Testis (tissue), 3 donors: ENCODE results near the gene BRK1. TPM values are rescaled to one million over a fixed set of nuclear protein-coding genes. Genes with fewer than 3 reads are reported as not detected.

ENCODE experiments used
- DNase-seq: peaks from one replicate; pipeline ENCODE4 v3.0.0-alpha.2; 2019
- H3K27ac ChIP-seq, 2 donors: fragments of 200-600 bp; sonication (generic); one replicate each; pipeline ENCODE4 v1.5.1; 2019
- H3K27me3 ChIP-seq: fragments of 200-600 bp; sonication (generic); one replicate; pipeline ENCODE4 v1.5.1; 2019
- H3K36me3 ChIP-seq: fragments of 200-600 bp; sonication (generic); one replicate; pipeline ENCODE4 v1.5.1; 2017; ENCODE audit warnings: low read depth; ENCODE audit errors: missing control alignments
- H3K4me1 ChIP-seq: fragments of 200-600 bp; sonication (generic); one replicate; pipeline ENCODE4 v1.5.1; 2019
- H3K4me3 ChIP-seq, 2 donors: fragments of 200-600 bp; sonication (generic); one replicate each; pipeline ENCODE4 v1.5.1; 2017 to 2019
- H3K9me3 ChIP-seq: fragments of 200-600 bp; sonication (generic); one replicate; pipeline ENCODE4 v1.5.1; 2017
- POLR2A ChIP-seq: fragments of 450-650 bp; IDR thresholded peaks from one replicate; pipeline ENCODE4 v1.6.1; 2017; ENCODE audit warnings: antibody characterized with exemption, mild to moderate bottlenecking, moderate library complexity
- WGBS, 2 donors: methylation state at CpG; one replicate each; pipeline ENCODE4 v1.1.5; 2018; 5-methylcytosine and 5-hydroxymethylcytosine counted together
- intact Hi-C: fragments of 100-400 bp; cut with DNase I; formaldehyde crosslinking; loops from one replicate; pipeline ENCODE4 v1.15.1; 2023; ENCODE audit warnings: low total_unique reads
- polyA plus RNA-seq: library from polyadenylated mRNA; stranded (reverse); fragments of 350-450 nt; fragmentation: Illumina TruSeq; extraction: RNeasy Lipid Tissue Mini Kit (QIAGEN cat#74804); gene quantifications from one replicate; pipeline ENCODE4 v1.2.3, GENCODE V29; 2014; ENCODE audit warnings: low read depth, low replicate concordance; ENCODE audit not compliant: insufficient read depth
- total RNA-seq, 2 donors: library from RNA; depleted of rRNA; stranded (reverse); fragments of >200 nt; gene quantifications; one replicate each; pipeline ENCODE4 v1.2.3, GENCODE V29; 2016
- TF ChIP-seq, protein P1 (sequence below), 3 experiments: fragments of 450-650 bp in 2 of 3; fragments of 200-600 bp in 1 of 3; sonication (generic) in 1 of 3; IDR thresholded peaks; one replicate each; pipeline ENCODE4 v1.5.1; 2016 to 2019; ENCODE audit warnings: antibody characterized with exemption in 3 of 3, mild to moderate bottlenecking in 2 of 3, moderate library complexity in 1 of 3

BRK1 gene
- total and polyA plus RNA-seq, 3 donors from 2014 or later: 145 to 250 (median 157) TPM

- 69 to 83% methylated on average over 2 of the region's 2 CpGs for WGBS, 2 donors
- DNase-seq: no peak
- no peak for TF ChIP-seq POLR2A
- TF ChIP-seq, protein P1, sequence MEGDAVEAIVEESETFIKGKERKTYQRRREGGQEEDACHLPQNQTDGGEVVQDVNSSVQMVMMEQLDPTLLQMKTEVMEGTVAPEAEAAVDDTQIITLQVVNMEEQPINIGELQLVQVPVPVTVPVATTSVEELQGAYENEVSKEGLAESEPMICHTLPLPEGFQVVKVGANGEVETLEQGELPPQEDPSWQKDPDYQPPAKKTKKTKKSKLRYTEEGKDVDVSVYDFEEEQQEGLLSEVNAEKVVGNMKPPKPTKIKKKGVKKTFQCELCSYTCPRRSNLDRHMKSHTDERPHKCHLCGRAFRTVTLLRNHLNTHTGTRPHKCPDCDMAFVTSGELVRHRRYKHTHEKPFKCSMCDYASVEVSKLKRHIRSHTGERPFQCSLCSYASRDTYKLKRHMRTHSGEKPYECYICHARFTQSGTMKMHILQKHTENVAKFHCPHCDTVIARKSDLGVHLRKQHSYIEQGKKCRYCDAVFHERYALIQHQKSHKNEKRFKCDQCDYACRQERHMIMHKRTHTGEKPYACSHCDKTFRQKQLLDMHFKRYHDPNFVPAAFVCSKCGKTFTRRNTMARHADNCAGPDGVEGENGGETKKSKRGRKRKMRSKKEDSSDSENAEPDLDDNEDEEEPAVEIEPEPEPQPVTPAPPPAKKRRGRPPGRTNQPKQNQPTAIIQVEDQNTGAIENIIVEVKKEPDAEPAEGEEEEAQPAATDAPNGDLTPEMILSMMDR (IDR thresholded peaks at IDR 0.05): no peak
- H3K36me3 ChIP-seq: no peaks in the 10 kb centered on the region
- intact Hi-C loops: no loop called here
- no peaks in the 10 kb centered on the region for H3K27me3 ChIP-seq
- peak overlapping the region; percentile 18 to 36 for H3K4me3 ChIP-seq
- H3K4me1 ChIP-seq: no peaks in the 10 kb centered on the region
- no peak overlapping the region for H3K27ac ChIP-seq
- H3K9me3 ChIP-seq: no peaks in the 10 kb centered on the region
Observed at GRCh38 chr3:10106919-10107318, 8.6 kb upstream of the BRK1 start.

- intact Hi-C loops: no loop called here
- peak; percentile 23 for DNase-seq
- WGBS, 2 donors: 48 to 49% methylated on average over 6 to 28 of the region's 28 CpGs
- Histone ChIP-seq H3K4me1 (no peaks in the 10 kb centered on the region), H3K9me3 (no peaks in the 10 kb centered on the region), H3K27ac (no peak within 1 kb of the TSS), H3K27me3 (no peaks in the 10 kb centered on the region), H3K4me3 (peak within 1 kb of the TSS; percentile 18 to 36), H3K36me3 (no peaks in the 10 kb centered on the region)
- TF ChIP-seq POLR2A: no peak
- TF ChIP-seq, protein P1 (IDR thresholded peaks at IDR 0.05): no peak
Observed at GRCh38 chr3:10108091-10108490, 7.4 kb upstream of the BRK1 start, which contains the start of gene FANCD2OS. FANCD2OS (minus strand) TSS chr3:10108255; CDS start chr3:10104774, 3,481 bp downstream.

- WGBS, 2 donors: 0 to 1% methylated on average over 10 of the region's 10 CpGs
- peak overlapping the region; percentile 83 to 94 for H3K4me3 ChIP-seq
- DNase-seq: no peak
- H3K4me1 ChIP-seq: peaks cover 18% of the 10 kb centered on the region
- no peaks in the 10 kb centered on the region for H3K27me3 ChIP-seq
- no peaks in the 10 kb centered on the region for H3K9me3 ChIP-seq
- H3K36me3 ChIP-seq: no peaks in the 10 kb centered on the region
- H3K27ac ChIP-seq: peak overlapping the region; percentile 55 to 80
- intact Hi-C loops: no loop called here
- TF ChIP-seq POLR2A: no peak
- TF ChIP-seq, protein P1 (IDR thresholded peaks at IDR 0.05): no peak
Observed at GRCh38 chr3:10116138-10116460, 624 bp downstream of the BRK1 start.

DNA sequence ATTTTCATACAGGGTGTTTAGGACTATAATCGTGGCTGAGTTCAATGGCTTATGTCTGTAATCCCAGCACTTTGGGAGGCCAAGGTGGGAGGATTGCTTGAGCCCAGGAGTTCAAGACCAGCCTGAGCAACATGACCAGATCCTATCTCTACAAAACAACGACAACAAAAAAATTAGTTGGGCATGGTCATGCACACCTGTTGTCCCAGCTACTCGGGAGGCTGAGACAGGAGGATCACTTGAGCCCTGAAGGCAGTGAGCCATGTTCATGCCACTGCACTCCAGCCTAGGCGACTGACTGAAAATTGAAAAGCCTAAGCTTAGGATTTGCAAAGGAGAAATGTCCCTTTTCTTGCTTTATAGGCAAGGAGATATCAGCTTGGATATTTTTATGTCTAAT is 1.5 kb downstream of the BRK1 start:
- no peaks in the 10 kb centered on the region for H3K9me3 ChIP-seq
- 65 to 89% methylated on average over 4 of the region's 4 CpGs for WGBS, 2 donors
- no peaks in the 10 kb centered on the region for H3K36me3 ChIP-seq
- no peaks in the 10 kb centered on the region for H3K27me3 ChIP-seq
- TF ChIP-seq, protein P1 (IDR thresholded peaks at IDR 0.05): no peak
- TF ChIP-seq POLR2A: no peak
- H3K4me3 ChIP-seq: no peak overlapping the region
- intact Hi-C loops: no loop called here
- H3K27ac ChIP-seq: no peak overlapping the region
- no peak for DNase-seq
- H3K4me1 ChIP-seq: peaks cover 18% of the 10 kb centered on the region

- intact Hi-C loops: no loop called here
- Histone ChIP-seq H3K36me3 (no peaks in the 10 kb centered on the region), H3K9me3 (no peaks in the 10 kb centered on the region), H3K4me3 (no peak overlapping the region), H3K4me1 (peaks cover 18% of the 10 kb centered on the region), H3K27ac (peak overlapping the region in 1 of 2 donors; percentile 44), H3K27me3 (no peaks in the 10 kb centered on the region)
- TF ChIP-seq, protein P1 (IDR thresholded peaks at IDR 0.05): no peak
- no peak for TF ChIP-seq POLR2A
- 64 to 74% methylated on average over 4 of the region's 4 CpGs for WGBS, 2 donors
- no peak for DNase-seq
Observed at GRCh38 chr3:10119376-10119775, 3.9 kb downstream of the BRK1 start.
